Ovary (tissue), 3 donors: ENCODE data around the gene HTRA3.

Experiments
- CTCF ChIP-seq, 3 donors: fragments of 450-650 bp in 2 of 3; fragments of 200-600 bp in 1 of 3; IDR thresholded peaks; one replicate each; pipeline versions ENCODE4 v1.5.1 to v1.8.0; 2016 to 2022; ENCODE audit warnings: antibody characterized with exemption in 3 of 3, mild to moderate bottlenecking in 1 of 3
- POLR2A ChIP-seq: fragments of 450-650 bp; IDR thresholded peaks from one replicate; pipeline ENCODE4 v1.6.1; 2017; ENCODE audit warnings: antibody characterized with exemption, mild to moderate bottlenecking, moderate library complexity
- donor health status: DM: no; HTN: no; CAD: no.

DNA sequence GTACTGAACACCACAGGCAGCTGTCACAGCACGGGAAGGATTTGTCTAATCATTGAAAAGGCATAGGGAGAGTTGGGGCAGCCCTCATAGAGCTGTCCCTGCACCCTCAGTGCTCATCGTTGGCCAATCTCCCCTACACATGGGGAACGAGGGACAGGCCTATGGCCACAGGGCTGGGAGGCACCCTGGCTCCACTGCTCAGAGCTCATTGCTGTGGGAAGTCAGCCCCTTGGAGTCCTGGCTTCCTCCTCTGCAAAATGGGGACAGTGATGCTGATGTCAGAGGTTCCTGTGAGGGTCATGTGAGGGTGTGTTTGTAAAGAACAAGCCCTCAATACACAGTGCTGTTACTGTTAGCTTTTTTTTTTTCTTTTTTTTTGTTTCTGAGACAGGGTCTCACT lies 19.3 kb upstream of the HTRA3 start:
- TF ChIP-seq CTCF (IDR thresholded peaks at IDR 0.05) (no peak), POLR2A (no peak)
